Pancreas (tissue), 10 donors: Measurements from ENCODE around the gene PTPMT1. TPM values are rescaled to one million over a fixed set of nuclear protein-coding genes. Genes with fewer than 3 reads are reported as not detected.
A peak's percentile ranks its signal among the peaks of the same experiment; 100 is the strongest.

Source experiments
- ATAC-seq, 4 donors: fragments of 200-7000 bp; cut with Tn5 transposase; one replicate each; pipeline versions ENCODE4 v1.8.0 to v1.9.1; 2020; ENCODE audit warnings: mild to moderate bottlenecking in 4 of 4, moderate library complexity in 4 of 4
- DNase-seq, 6 donors: peaks; one replicate each; pipeline ENCODE4 v3.0.0-alpha.2; 2020
- FAIRE-seq: peaks from 2 replicates; lab custom pipeline; 2012; peaks lifted over from hg19 to GRCh38; lab: Jason Lieb, UNC
- H3K27ac ChIP-seq, 4 donors: fragments of 200-600 bp; sonication (generic); 1 replicate in 3 of 4; 2 replicates in 1 of 4; pipeline versions ENCODE4 v1.5.0 to v1.8.0; 2020
- H3K27me3 ChIP-seq, 4 donors: fragments of 200-600 bp; one replicate each; pipeline ENCODE4 v1.8.0; 2021
- H3K36me3 ChIP-seq, 3 donors: fragments of 200-600 bp; sonication (generic) in 1 of 3; one replicate each; pipeline versions ENCODE4 v1.5.0 to v1.8.0; 2020 to 2021
- H3K4me1 ChIP-seq, 3 donors: fragments of 200-600 bp; one replicate each; pipeline ENCODE4 v1.8.0; 2021
- H3K4me3 ChIP-seq, 4 donors: fragments of 200-600 bp; sonication (generic) in 2 of 4; one replicate each; pipeline versions ENCODE4 v1.5.0 to v1.8.0; 2020 to 2021
- H3K9me3 ChIP-seq, 4 donors: fragments of 200-600 bp; one replicate each; pipeline ENCODE4 v1.8.0; 2021
- WGBS, 2 donors: extraction: QIAGEN DNeasy Blood & Tissue Kit; methylation state at CpG; one replicate each; pipeline ENCODE4 v1.1.7; 2013; 5-methylcytosine and 5-hydroxymethylcytosine counted together
- intact Hi-C, 3 donors: fragments of 100-400 bp; cut with DNase I; formaldehyde crosslinking; loops; one replicate each; pipeline versions ENCODE4 v1.11.1 to v1.14.2; 2022
- polyA plus RNA-seq, 2 donors: library from polyadenylated mRNA; stranded (reverse); fragments of 200-250 nt; gene quantifications; one replicate each; pipeline ENCODE4 v1.2.3, GENCODE V29; 2013
- total RNA-seq, 6 donors: library from RNA; stranded (reverse); fragmentation: NEBNext Ultra II Directional in 4 of 6; extraction: Animal tissue kit (Norgen Biotek cat#: 25700) in 4 of 6; gene quantifications; one replicate each; pipeline versions ENCODE4 v1.2.1 to v1.2.4, GENCODE V29; 2021 to 2023
- TF ChIP-seq, protein P1 (sequence below), 4 donors: fragments of 200-600 bp; sonication (generic) in 3 of 4; IDR thresholded peaks; one replicate each; pipeline versions ENCODE4 v1.5.0 to v1.8.0; 2021; ENCODE audit warnings: antibody characterized with exemption in 4 of 4
- donor health status: healthy with polysubstance abuse.
- donor health status: DM: no; HTN: no; CAD: no; lungs with moderate emphysema.
- donor health status: DM: no; HTN: no; CAD: no.
- donor health status: control.
- donor health status: control.
- donor health status: Bipolar disorder and iron deficiency.
- donor health status: DM: yes; HTN: yes; CAD: no.
- donor health status: DM: no; HTN: no; CAD: no.
- donor health status: DM: no; HTN: no; CAD: no.
- donor health status: DM: yes; HTN: yes; CAD: no.

The PTPMT1 gene
- total and polyA plus RNA-seq, 8 donors: 15.7 to 34.3 (median 21.4) TPM

DNA sequence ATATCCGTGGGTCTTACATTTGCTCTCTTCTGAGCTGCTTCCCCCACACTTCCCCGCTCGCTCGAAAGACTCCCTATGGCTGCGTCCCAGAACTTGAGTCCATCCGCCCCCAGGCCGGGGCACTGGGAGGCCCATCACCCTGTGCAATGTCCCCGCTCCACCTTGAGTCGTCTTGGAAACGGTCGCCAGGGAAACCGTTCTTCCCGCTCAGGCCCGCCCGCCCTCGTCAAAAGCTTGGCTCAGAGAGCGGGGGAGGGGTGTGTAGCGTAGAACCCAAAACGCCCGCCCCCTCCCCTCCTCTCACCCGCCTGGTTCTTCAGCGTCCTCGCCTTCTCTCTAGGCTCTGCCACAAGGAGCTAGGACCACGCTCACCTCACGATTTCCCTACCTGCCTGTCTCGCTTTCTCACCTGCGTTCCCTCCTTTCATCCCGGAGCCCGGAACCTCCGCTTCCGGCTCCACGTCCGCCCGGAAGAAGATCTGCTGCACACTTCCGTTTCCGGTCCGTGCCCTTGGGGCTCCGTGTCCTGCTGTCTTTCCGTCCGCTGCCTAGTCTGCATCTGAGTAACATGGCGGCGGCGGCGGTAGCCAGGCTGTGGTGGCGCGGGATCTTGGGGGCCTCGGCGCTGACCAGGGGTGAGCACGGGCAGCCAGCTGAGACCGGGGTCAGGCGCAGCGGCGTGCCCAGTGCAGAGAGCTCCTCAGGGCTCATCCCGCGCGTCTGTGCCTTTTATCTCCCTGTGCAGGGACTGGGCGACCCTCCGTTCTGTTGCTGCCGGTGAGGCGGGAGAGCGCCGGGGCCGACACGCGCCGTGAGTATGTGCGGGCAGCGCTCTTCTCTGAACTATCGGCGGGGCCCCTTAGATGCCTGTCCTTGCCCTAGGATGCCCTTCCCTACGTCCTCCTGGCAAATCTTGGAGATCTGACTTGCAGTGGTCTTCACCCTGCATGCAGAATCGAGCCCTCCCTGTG lies 13.4 kb downstream of the PTPMT1 start, which contains the start of the genes KBTBD4 and NDUFS3:
Gene KBTBD4, minus strand, starts transcription at position 447 of the 971 bp plus-strand sequence. Its CDS starts 19 bp downstream, at position 428.
Gene NDUFS3, plus strand, starts transcription at position 551 of the 971 bp plus-strand sequence. Its CDS starts 18 bp downstream, at position 569.
- Histone ChIP-seq H3K9me3 (no peaks in the 10 kb centered on the region), H3K27me3 (no peaks in the 10 kb centered on the region), H3K4me1 (peaks cover 0 to 15% (median 12%) of the 10 kb centered on the region in 3 donors), H3K27ac (peak within 1 kb of the TSS; percentile 61 to 85 (median 78)), H3K4me3 (peak within 1 kb of the TSS; percentile 79 to 96 (median 94)), H3K36me3 (peaks cover 5 to 31% (median 26%) of the 10 kb centered on the region in 3 donors)
- no peak for FAIRE-seq
- TF ChIP-seq, protein P1, sequence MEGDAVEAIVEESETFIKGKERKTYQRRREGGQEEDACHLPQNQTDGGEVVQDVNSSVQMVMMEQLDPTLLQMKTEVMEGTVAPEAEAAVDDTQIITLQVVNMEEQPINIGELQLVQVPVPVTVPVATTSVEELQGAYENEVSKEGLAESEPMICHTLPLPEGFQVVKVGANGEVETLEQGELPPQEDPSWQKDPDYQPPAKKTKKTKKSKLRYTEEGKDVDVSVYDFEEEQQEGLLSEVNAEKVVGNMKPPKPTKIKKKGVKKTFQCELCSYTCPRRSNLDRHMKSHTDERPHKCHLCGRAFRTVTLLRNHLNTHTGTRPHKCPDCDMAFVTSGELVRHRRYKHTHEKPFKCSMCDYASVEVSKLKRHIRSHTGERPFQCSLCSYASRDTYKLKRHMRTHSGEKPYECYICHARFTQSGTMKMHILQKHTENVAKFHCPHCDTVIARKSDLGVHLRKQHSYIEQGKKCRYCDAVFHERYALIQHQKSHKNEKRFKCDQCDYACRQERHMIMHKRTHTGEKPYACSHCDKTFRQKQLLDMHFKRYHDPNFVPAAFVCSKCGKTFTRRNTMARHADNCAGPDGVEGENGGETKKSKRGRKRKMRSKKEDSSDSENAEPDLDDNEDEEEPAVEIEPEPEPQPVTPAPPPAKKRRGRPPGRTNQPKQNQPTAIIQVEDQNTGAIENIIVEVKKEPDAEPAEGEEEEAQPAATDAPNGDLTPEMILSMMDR (IDR thresholded peaks at IDR 0.05): no peak
- WGBS, 2 donors: 0% methylated on average over 70 to 72 of the region's 72 CpGs
- DNase-seq: peak; percentile 86 to 96 (median 88)
- peak; percentile 97 to 99 (median 98) for ATAC-seq
- intact Hi-C loops: no loop called here

DNA sequence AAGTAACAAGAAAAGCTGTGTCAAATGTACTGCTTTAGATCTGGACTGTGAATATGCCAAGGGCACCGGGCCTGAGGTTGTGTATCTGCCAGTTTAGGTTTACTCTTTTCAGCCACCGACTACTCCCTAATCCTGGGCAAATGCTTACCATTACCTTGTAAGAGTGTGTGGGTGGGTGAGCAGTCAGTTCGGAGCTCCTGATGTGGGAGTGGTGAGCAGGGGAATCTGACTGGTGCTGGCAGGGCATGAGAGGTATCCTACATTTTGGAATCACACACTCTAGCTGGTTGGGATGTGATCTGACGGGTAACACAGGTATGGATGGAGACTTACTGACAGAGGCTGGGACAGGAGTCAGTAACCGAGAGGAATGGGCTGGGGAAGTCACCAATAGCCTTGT lies 18.4 kb downstream of the PTPMT1 start:
- FAIRE-seq (no peak), ATAC-seq (no peak), DNase-seq (no peak)
- Histone ChIP-seq H3K27ac (no peak overlapping the region), H3K27me3 (no peaks in the 10 kb centered on the region), H3K4me1 (peaks cover 0 to 4% (median 0%) of the 10 kb centered on the region in 3 donors), H3K36me3 (peaks cover 5 to 32% (median 27%) of the 10 kb centered on the region in 3 donors), H3K9me3 (no peaks in the 10 kb centered on the region), H3K4me3 (no peak overlapping the region)
- TF ChIP-seq, protein P1 (IDR thresholded peaks at IDR 0.05): no peak
- intact Hi-C loops: no loop called here
- 93% methylated on average over 5 of the region's 5 CpGs for WGBS, 2 donors

DNA sequence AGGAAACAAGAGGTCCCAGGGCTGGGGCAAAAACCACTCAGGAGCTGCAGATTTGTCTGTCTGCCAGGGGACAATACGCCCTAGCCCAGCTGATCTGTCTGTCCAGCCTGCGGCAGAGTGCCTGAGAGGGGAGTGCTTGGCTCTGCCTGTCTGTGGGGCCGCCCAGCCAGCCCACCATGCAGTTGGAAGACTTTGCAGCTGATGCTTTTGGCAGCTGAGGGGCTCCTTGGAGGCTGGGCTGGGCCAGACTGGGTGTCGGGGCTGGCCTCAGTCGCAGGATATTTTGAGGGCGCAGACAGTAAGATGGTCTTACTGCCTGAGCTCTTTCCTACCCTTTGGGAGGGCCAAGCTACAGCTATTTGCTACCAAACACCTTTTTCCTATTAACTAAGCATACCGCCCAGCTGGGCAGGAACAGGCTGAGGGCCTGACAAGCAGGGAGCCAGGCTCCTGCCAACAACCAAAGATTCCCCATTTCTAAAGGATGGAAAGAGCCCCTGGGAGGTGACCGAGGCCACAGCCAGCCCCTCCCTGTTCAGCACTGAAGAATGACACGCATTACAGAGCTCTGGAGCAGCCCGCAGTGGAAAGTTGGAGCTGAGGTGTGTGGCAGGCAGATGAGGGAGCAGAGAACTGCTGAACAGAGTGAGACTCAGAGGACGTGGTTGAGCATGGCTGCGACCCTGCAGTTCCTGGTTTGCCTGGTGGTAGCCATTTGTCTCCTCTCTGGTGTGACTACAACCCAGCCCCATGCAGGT lies 20.9 kb downstream of the PTPMT1 start, which contains the start of gene FAM180B:
Gene FAM180B, plus strand, starts transcription at position 581 of the 758 bp plus-strand sequence. Its CDS starts 91 bp downstream, at position 672.
- intact Hi-C loops: no loop called here
- no peaks in the 10 kb centered on the region for H3K27me3 ChIP-seq
- TF ChIP-seq, protein P1 (IDR thresholded peaks at IDR 0.05): no peak
- no peak within 1 kb of the TSS for H3K27ac ChIP-seq
- H3K36me3 ChIP-seq: peaks cover 5 to 28% (median 27%) of the 10 kb centered on the region in 3 donors
- no peaks in the 10 kb centered on the region for H3K9me3 ChIP-seq
- no peak for FAIRE-seq
- no peaks in the 10 kb centered on the region for H3K4me1 ChIP-seq
- 73% methylated on average over 12 of the region's 12 CpGs for WGBS, 2 donors
- no peak for ATAC-seq
- DNase-seq: no peak
- no peak within 1 kb of the TSS for H3K4me3 ChIP-seq

DNA sequence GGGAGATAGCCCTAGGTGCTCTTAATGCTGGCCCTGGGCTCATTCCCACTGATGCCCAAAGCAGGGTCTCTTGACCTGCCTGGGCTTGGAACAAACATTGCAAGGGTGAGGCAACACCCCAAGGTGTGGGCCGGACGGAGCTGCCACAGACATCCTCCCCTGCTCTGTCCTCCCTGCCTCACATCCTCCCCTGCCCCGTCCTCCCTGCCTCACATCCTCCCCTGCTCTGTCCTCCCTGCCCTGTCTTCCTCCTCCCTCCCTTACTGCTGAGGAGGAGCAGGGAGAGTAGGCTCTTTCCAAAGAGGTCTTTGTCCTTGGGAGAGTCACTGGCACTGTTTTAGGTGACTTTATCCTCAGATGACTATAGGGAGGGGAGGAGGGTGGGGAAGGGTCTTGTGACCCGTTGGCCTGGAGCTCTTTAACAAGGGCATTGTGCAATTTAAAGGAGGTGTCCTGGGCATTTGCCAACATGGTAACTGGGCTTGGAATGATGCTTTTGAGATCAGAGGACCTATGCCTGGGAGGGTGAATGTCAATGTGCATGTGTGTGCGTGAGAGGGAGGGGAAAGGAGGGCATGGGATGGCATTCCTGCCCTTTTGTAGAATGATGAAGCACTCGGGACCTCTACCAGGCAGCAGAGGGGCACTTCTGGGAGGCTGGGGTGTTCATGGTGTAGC lies 21.8 kb downstream of the PTPMT1 start:
- TF ChIP-seq, protein P1 (IDR thresholded peaks at IDR 0.05): no peak
- intact Hi-C loops: no loop called here

More for the DNA sequence above, 21.8 kb downstream of the PTPMT1 start:
- peak in 1 of 4 donors; percentile 9 for ATAC-seq
- Histone ChIP-seq H3K36me3 (peaks cover 5 to 19% (median 18%) of the 10 kb centered on the region in 3 donors), H3K27ac (no peak overlapping the region), H3K4me3 (no peak overlapping the region), H3K4me1 (no peaks in the 10 kb centered on the region), H3K9me3 (no peaks in the 10 kb centered on the region), H3K27me3 (no peaks in the 10 kb centered on the region)
- no peak for DNase-seq
- WGBS, 2 donors: 49 to 57% methylated on average over 6 of the region's 6 CpGs
- FAIRE-seq: no peak
